Measurements from ENCODE around the gene EGFR. TPM values are rescaled to one million over a fixed set of nuclear protein-coding genes. Genes with fewer than 3 reads are reported as not detected.

EGFR gene
- total RNA-seq, 4 donors from 2014 or later: 79.3 to 125 (median 110) TPM

DNA sequence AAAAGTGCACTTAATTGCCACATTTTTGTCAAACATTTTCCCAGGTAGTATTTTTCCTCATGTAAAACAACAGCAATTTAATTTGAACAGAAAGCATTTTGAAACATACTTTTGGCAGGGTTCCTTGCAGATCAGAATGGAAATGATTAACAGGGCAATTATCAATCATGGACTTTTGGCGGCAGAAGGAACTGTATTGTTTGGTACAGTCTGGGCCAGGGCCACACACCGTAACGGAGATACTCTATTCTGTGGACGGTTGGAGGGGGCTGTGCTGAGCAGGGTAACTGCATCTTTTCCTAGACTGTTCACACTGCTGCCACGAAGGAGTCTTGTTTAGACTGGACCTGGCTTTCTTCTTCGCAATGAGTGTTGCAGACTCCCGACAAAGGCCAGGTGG lies 62.3 kb downstream of the EGFR start:
- TF ChIP-seq CTCF (IDR thresholded peaks at IDR 0.05): no peak
- no peak for TF ChIP-seq POLR2AphosphoS5 (IDR thresholded peaks at IDR 0.05)
- no peak for TF ChIP-seq POLR2A (IDR thresholded peaks at IDR 0.05; ENCODE audit: low read depth)
- TF ChIP-seq EP300 (IDR thresholded peaks at IDR 0.05): no peak
- intact Hi-C loops (cut with DNase I): no loop called here
- peaks cover 39 to 94% (median 90%) of the 10 kb centered on the region in 4 donors for H3K4me1 ChIP-seq
- DNase-seq (ENCODE audit: extremely low spot score): no peak
- peak overlapping the region in 3 of 4 donors; percentile 10 to 29 (median 17) for H3K4me3 ChIP-seq
- 29% methylated on average over 5 of the region's 7 CpGs for WGBS
- H3K27me3 ChIP-seq: no peaks in the 10 kb centered on the region
- H3K36me3 ChIP-seq: no peaks in the 10 kb centered on the region
- peak overlapping the region; percentile 72 to 87 (median 75) for H3K27ac ChIP-seq (replicated peaks in 1 of 4)
- H3K9me3 ChIP-seq: no peaks in the 10 kb centered on the region

DNA sequence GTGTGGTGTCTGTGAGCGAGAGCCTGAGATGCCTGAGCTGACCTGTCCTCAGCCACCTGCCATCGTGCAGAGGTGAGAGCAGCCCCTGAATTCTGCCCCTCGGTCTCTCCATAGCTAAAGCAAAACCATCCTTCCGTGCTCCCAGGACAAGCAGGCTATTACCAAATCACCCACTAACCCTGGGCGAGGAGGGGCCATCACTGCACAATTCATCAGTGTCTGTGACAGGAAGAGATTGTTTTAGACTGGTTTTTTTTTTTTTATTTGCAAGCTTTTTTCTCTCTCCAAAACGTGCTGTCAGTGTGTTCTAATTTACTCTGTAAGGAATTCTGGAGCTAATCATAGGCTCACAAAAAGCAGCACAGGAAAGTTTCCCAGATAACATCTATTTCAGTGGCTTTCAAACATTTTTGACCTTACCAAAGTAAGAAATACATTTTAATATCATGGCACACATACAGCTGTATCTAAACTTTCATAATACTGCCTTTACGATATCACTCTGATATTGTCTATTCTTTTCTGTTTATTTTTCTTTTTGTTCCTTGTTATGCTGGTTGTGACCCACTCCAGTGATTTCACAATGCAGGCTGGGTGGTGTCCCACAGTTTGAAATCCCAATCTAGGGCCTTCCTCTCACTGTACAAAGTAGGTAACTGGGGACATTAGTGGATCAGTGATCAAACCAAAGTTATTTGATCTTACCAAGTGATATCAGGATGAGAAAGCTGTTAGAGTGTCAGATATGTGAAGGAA lies 62.8 kb downstream of the EGFR start:
- peak overlapping the region; percentile 72 to 87 (median 75) for H3K27ac ChIP-seq (replicated peaks in 1 of 4)
- DNase-seq (ENCODE audit: extremely low spot score): no peak
- WGBS: 35% methylated on average over 7 of the region's 7 CpGs

GRCh38 chr7:55082228-55082603 lies 63.4 kb downstream of the EGFR start:
- peaks cover 48 to 94% (median 91%) of the 10 kb centered on the region in 4 donors for H3K4me1 ChIP-seq
- H3K27ac ChIP-seq (replicated peaks in 1 of 4): peak overlapping the region; percentile 72 to 87 (median 75)
- no peak for TF ChIP-seq EP300 (IDR thresholded peaks at IDR 0.05)
- no peak for TF ChIP-seq CTCF (IDR thresholded peaks at IDR 0.05)
- TF ChIP-seq POLR2AphosphoS5 (IDR thresholded peaks at IDR 0.05): no peak
- no peak for TF ChIP-seq POLR2A (IDR thresholded peaks at IDR 0.05; ENCODE audit: low read depth)
- H3K36me3 ChIP-seq: no peaks in the 10 kb centered on the region
- H3K27me3 ChIP-seq: no peaks in the 10 kb centered on the region
- no peaks in the 10 kb centered on the region for H3K9me3 ChIP-seq
- intact Hi-C loops (cut with DNase I): no loop called here
- no peak for DNase-seq (ENCODE audit: extremely low spot score)
- H3K4me3 ChIP-seq: no peak overlapping the region

More for the DNA sequence above, 62.8 kb downstream of the EGFR start:
- no peaks in the 10 kb centered on the region for H3K9me3 ChIP-seq
- no peak for TF ChIP-seq POLR2AphosphoS5 (IDR thresholded peaks at IDR 0.05)
- TF ChIP-seq CTCF (IDR thresholded peaks at IDR 0.05): no peak
- TF ChIP-seq EP300 (IDR thresholded peaks at IDR 0.05): no peak
- TF ChIP-seq POLR2A (IDR thresholded peaks at IDR 0.05; ENCODE audit: low read depth): no peak
- peak overlapping the region in 3 of 4 donors; percentile 10 to 29 (median 17) for H3K4me3 ChIP-seq
- intact Hi-C loops (cut with DNase I): no loop called here
- no peaks in the 10 kb centered on the region for H3K36me3 ChIP-seq
- no peaks in the 10 kb centered on the region for H3K27me3 ChIP-seq
- H3K4me1 ChIP-seq: peaks cover 43 to 94% (median 91%) of the 10 kb centered on the region in 4 donors

- Histone ChIP-seq H3K4me3 (no peak overlapping the region), H3K27me3 (no peaks in the 10 kb centered on the region), H3K4me1 (peaks cover 50 to 94% (median 91%) of the 10 kb centered on the region in 4 donors), H3K9me3 (no peaks in the 10 kb centered on the region), H3K36me3 (no peaks in the 10 kb centered on the region), H3K27ac (replicated peaks in 1 of 4) (peak overlapping the region; percentile 9 to 87 (median 75))
- WGBS: 88% methylated on average over 7 of the region's 7 CpGs
- intact Hi-C loops (cut with DNase I): no loop called here
- TF ChIP-seq POLR2AphosphoS5 (IDR thresholded peaks at IDR 0.05) (no peak), POLR2A (IDR thresholded peaks at IDR 0.05; ENCODE audit: low read depth) (no peak), EP300 (IDR thresholded peaks at IDR 0.05) (no peak), CTCF (IDR thresholded peaks at IDR 0.05) (no peak)
- DNase-seq (ENCODE audit: extremely low spot score): no peak
Observed at GRCh38 chr7:55083206-55083605, 64.4 kb downstream of the EGFR start.

Data from esophagus muscularis mucosa (tissue), 4 donors.